ENCODE measurements around the gene KREMEN1. TPM values are rescaled to one million over a fixed set of nuclear protein-coding genes. Genes with fewer than 3 reads are reported as not detected.

KREMEN1 gene
- total RNA-seq, 1 donor from 2014 or later = 1.4 TPM

GRCh38 chr22:29158546-29158945 lies 85.7 kb downstream of the KREMEN1 start:
- peaks cover 4% of the 10 kb centered on the region for H3K4me1 ChIP-seq
- H3K27me3 ChIP-seq = peaks cover 5% of the 10 kb centered on the region
- DNase-seq (ENCODE audit: low spot score) = no peak
- Mint-ChIP-seq H3K4me3 (no peak overlapping the region), H3K27ac (no peak overlapping the region), H3K4me1 (peaks cover 33% of the 10 kb centered on the region), H3K9me3 (no peaks in the 10 kb centered on the region), H3K36me3 (no peaks in the 10 kb centered on the region), H3K27me3 (ENCODE audit: insufficient read depth, low read depth) (peaks cover 9% of the 10 kb centered on the region)
- no peaks in the 10 kb centered on the region for H3K9me3 ChIP-seq (ENCODE audit: low read depth)
- H2AFZ ChIP-seq (replicated peaks) = no peak overlapping the region
- no peaks in the 10 kb centered on the region for H3K79me2 ChIP-seq (ENCODE audit: low read depth)
- H3K4me2 ChIP-seq = no peak overlapping the region
- H3K9ac ChIP-seq = no peak overlapping the region
- H3F3A ChIP-seq (ENCODE audit: low read depth) = peaks cover 10% of the 10 kb centered on the region
- no peak overlapping the region for H3K27ac ChIP-seq
- H3K4me3 ChIP-seq = no peak overlapping the region
- H3K36me3 ChIP-seq = no peaks in the 10 kb centered on the region
- TF ChIP-seq CTCF (IDR thresholded peaks at IDR 0.05) (no peak), EZH2 (IDR thresholded peaks at IDR 0.05) (no peak), EZH2phosphoT487 (IDR thresholded peaks at IDR 0.05) (no peak)
- no peaks in the 10 kb centered on the region for H4K20me1 ChIP-seq (ENCODE audit: low read depth)

GRCh38 chr22:29163808-29164207 lies 91.0 kb downstream of the KREMEN1 start:
- Histone ChIP-seq H3K4me1 (no peaks in the 10 kb centered on the region), H3K9me3 (ENCODE audit: low read depth) (no peaks in the 10 kb centered on the region), H3F3A (ENCODE audit: low read depth) (no peaks in the 10 kb centered on the region), H4K20me1 (ENCODE audit: low read depth) (no peaks in the 10 kb centered on the region), H2AFZ (replicated peaks) (no peak overlapping the region), H3K9ac (no peak overlapping the region), H3K4me2 (no peak overlapping the region), H3K27me3 (no peaks in the 10 kb centered on the region), H3K79me2 (ENCODE audit: low read depth) (no peaks in the 10 kb centered on the region), H3K36me3 (no peaks in the 10 kb centered on the region), H3K4me3 (no peak overlapping the region), H3K27ac (no peak overlapping the region)
- Mint-ChIP-seq H3K9me3 (peaks cover 3% of the 10 kb centered on the region), H3K4me1 (peaks cover 3% of the 10 kb centered on the region), H3K36me3 (no peaks in the 10 kb centered on the region), H3K27ac (no peak overlapping the region), H3K27me3 (ENCODE audit: insufficient read depth, low read depth) (peaks cover 13% of the 10 kb centered on the region), H3K4me3 (no peak overlapping the region)
- DNase-seq (ENCODE audit: low spot score) = no peak
- TF ChIP-seq CTCF (IDR thresholded peaks at IDR 0.05) = no peak
- no peak for TF ChIP-seq EZH2phosphoT487 (IDR thresholded peaks at IDR 0.05)
- TF ChIP-seq EZH2 (IDR thresholded peaks at IDR 0.05) = no peak

- peaks cover 15% of the 10 kb centered on the region for H3K27me3 Mint-ChIP-seq (ENCODE audit: insufficient read depth, low read depth)
- no peak overlapping the region for H3K27ac Mint-ChIP-seq
- H3K4me1 ChIP-seq = no peaks in the 10 kb centered on the region
- H3K4me2 ChIP-seq = no peak overlapping the region
- no peaks in the 10 kb centered on the region for H3K36me3 ChIP-seq
- H3K27me3 ChIP-seq = no peaks in the 10 kb centered on the region
- H3K79me2 ChIP-seq (ENCODE audit: low read depth) = no peaks in the 10 kb centered on the region
- H3K4me3 Mint-ChIP-seq = no peak overlapping the region
- no peaks in the 10 kb centered on the region for H3K9me3 ChIP-seq (ENCODE audit: low read depth)
- H3K27ac ChIP-seq = no peak overlapping the region
- no peak overlapping the region for H2AFZ ChIP-seq (replicated peaks)
- H3F3A ChIP-seq (ENCODE audit: low read depth) = no peaks in the 10 kb centered on the region
- H4K20me1 ChIP-seq (ENCODE audit: low read depth) = no peaks in the 10 kb centered on the region
- TF ChIP-seq EZH2phosphoT487 (IDR thresholded peaks at IDR 0.05) (no peak), CTCF (IDR thresholded peaks at IDR 0.05) (no peak), EZH2 (IDR thresholded peaks at IDR 0.05) (no peak)
- H3K9ac ChIP-seq = no peak overlapping the region
- no peak overlapping the region for H3K4me3 ChIP-seq
- DNase-seq (ENCODE audit: low spot score) = no peak
- no peaks in the 10 kb centered on the region for H3K36me3 Mint-ChIP-seq
- peaks cover 6% of the 10 kb centered on the region for H3K4me1 Mint-ChIP-seq
- peaks cover 3% of the 10 kb centered on the region for H3K9me3 Mint-ChIP-seq
These were observed 92.7 kb downstream of the KREMEN1 start for GRCh38 chr22:29165321-29166060.

All from neural progenitor cell (in vitro differentiated cells).